Esophagus muscularis mucosa (tissue), 4 donors: ENCODE data around the gene SWT1. TPM values are rescaled to one million over a fixed set of nuclear protein-coding genes. Genes with fewer than 3 reads are reported as not detected.
"Not testable (repeated sequence)": the region's sequence is repeated elsewhere in the genome, so short reads cannot be mapped to it uniquely, and the experiment has no call there.

Experiments
- DNase-seq: peaks from one replicate; pipeline ENCODE4 v3.0.0-alpha.2; 2017; ENCODE audit errors: extremely low spot score
- H3K27ac ChIP-seq, 4 donors: fragments of 200-600 bp; sonication (generic); replicated peaks in 1 of 4; 1 replicate in 3 of 4; 2 replicates in 1 of 4; pipeline ENCODE4 v1.5.1; 2016 to 2019; ENCODE audit warnings: mild to moderate bottlenecking in 1 of 4
- H3K27me3 ChIP-seq, 4 donors: fragments of 200-600 bp; sonication (generic); one replicate each; pipeline versions ENCODE4 v1.5.1 to v1.6.0; 2016 to 2019
- H3K36me3 ChIP-seq, 4 donors: fragments of 200-600 bp; sonication (generic); one replicate each; pipeline ENCODE4 v1.5.1; 2016 to 2019
- H3K4me1 ChIP-seq, 4 donors: fragments of 200-600 bp; sonication (generic); one replicate each; pipeline ENCODE4 v1.5.1; 2016 to 2019
- H3K4me3 ChIP-seq, 4 donors: fragments of 200-600 bp; sonication (generic); 1 replicate in 2 of 4; 2 replicates in 2 of 4; pipeline ENCODE4 v1.5.1; 2016 to 2019; ENCODE audit warnings: mild to moderate bottlenecking in 4 of 4, moderate library complexity in 1 of 4
- H3K9me3 ChIP-seq, 4 donors: fragments of 200-600 bp; sonication (generic); 1 replicate in 3 of 4; 2 replicates in 1 of 4; pipeline ENCODE4 v1.5.1; 2016 to 2019
- EP300 ChIP-seq: sonication (generic); formaldehyde crosslinking; IDR thresholded peaks from one replicate; pipeline ENCODE4 v1.6.1; 2017; ENCODE audit warnings: antibody characterized with exemption
- POLR2A ChIP-seq: fragments of 450-650 bp; IDR thresholded peaks from one replicate; pipeline ENCODE4 v1.6.1; 2017; ENCODE audit warnings: antibody characterized with exemption, moderate library complexity, mild to moderate bottlenecking, low read depth
- POLR2AphosphoS5 ChIP-seq, 2 donors: sonication (generic); formaldehyde crosslinking; IDR thresholded peaks; one replicate each; pipeline ENCODE4 v1.6.1; 2017; ENCODE audit warnings: antibody characterized with exemption in 2 of 2
- WGBS: methylation state at CpG from one replicate; pipeline ENCODE4 v1.1.5; 2018; 5-methylcytosine and 5-hydroxymethylcytosine counted together
- intact Hi-C: fragments of 100-400 bp; cut with DNase I; formaldehyde crosslinking; loops from one replicate; pipeline ENCODE4 v1.15.1; 2023
- total RNA-seq, 4 donors: library from RNA; depleted of rRNA; stranded (reverse); fragments of >200 nt; gene quantifications; one replicate each; pipeline versions ENCODE4 v1.1.0 to v1.2.1, GENCODE V29; 2016
- TF ChIP-seq, protein P1 (sequence below), 3 experiments: fragments of 200-600 bp in 2 of 3; fragments of 450-650 bp in 1 of 3; sonication (generic) in 2 of 3; IDR thresholded peaks; one replicate each; pipeline ENCODE4 v1.5.1; 2017 to 2019; ENCODE audit warnings: antibody characterized with exemption in 3 of 3, mild to moderate bottlenecking in 2 of 3, moderate library complexity in 1 of 3

Gene SWT1
- total RNA-seq, 4 donors from 2014 or later, result 5.8 to 9.6 (median 6.3) TPM

- Histone ChIP-seq H3K4me3 (no peak overlapping the region), H3K9me3 (no peaks in the 10 kb centered on the region), H3K36me3 (no peaks in the 10 kb centered on the region), H3K27ac (no peak overlapping the region), H3K27me3 (no peaks in the 10 kb centered on the region), H3K4me1 (peaks cover 13 to 27% (median 22%) of the 10 kb centered on the region in 4 donors)
- no peak for TF ChIP-seq EP300
- TF ChIP-seq, protein P1, sequence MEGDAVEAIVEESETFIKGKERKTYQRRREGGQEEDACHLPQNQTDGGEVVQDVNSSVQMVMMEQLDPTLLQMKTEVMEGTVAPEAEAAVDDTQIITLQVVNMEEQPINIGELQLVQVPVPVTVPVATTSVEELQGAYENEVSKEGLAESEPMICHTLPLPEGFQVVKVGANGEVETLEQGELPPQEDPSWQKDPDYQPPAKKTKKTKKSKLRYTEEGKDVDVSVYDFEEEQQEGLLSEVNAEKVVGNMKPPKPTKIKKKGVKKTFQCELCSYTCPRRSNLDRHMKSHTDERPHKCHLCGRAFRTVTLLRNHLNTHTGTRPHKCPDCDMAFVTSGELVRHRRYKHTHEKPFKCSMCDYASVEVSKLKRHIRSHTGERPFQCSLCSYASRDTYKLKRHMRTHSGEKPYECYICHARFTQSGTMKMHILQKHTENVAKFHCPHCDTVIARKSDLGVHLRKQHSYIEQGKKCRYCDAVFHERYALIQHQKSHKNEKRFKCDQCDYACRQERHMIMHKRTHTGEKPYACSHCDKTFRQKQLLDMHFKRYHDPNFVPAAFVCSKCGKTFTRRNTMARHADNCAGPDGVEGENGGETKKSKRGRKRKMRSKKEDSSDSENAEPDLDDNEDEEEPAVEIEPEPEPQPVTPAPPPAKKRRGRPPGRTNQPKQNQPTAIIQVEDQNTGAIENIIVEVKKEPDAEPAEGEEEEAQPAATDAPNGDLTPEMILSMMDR (IDR thresholded peaks at IDR 0.05), result no peak
- TF ChIP-seq POLR2A, result no peak
- no peak for TF ChIP-seq POLR2AphosphoS5 (IDR thresholded peaks at IDR 0.05)
- intact Hi-C loops, result loop anchor here (10.0 kb wide), 2 partner anchors 164 to 356 kb away; partner anchors contain the start of genes SWT1 and TRMT1L
- 74% methylated on average over 1 of the region's 1 CpG for WGBS
- DNase-seq, result no peak
These were observed 162.1 kb downstream of the SWT1 start for GRCh38 chr1:185319139-185319475.

DNA sequence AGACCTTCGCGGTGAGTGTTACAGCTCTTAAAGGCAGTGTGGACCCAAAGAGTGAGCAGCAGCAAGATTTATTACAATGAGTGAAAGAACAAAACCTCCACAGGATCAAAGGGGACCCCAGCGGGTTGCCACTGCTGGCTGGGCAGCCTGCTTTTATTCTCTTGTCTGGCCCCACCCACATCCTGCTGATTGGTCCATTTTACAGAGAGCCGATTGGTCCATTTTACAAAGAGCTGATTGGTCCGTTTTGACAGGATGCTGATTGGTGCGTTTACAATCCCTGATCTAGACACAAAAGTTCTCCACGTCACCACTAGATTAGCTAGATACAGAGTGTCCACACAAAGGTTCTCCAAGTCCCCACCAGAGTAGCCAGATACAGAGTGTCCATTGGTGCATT is 164.1 kb downstream of the SWT1 start:
- H3K36me3 ChIP-seq, H3K9me3 ChIP-seq, H3K27me3 ChIP-seq, H3K27ac ChIP-seq, H3K4me3 ChIP-seq, intact Hi-C loops, DNase-seq: not testable (repeated sequence)
- WGBS, result 94% methylated on average over 7 of the region's 7 CpGs
- H3K4me1 ChIP-seq, result peaks cover 0 to 10% (median 8%) of the 10 kb centered on the region in 4 donors

- DNase-seq, H3K27ac ChIP-seq, intact Hi-C loops, H3K27me3 ChIP-seq, H3K9me3 ChIP-seq, H3K36me3 ChIP-seq, H3K4me3 ChIP-seq: not testable (repeated sequence)
- H3K4me1 ChIP-seq, result peaks cover 0 to 10% (median 8%) of the 10 kb centered on the region in 4 donors
- WGBS, result 97% methylated on average over 31 of the region's 36 CpGs
These were observed 164.8 kb downstream of the SWT1 start for GRCh38 chr1:185321653-185322221.

- Histone ChIP-seq H3K4me3 (no peak overlapping the region), H3K36me3 (no peaks in the 10 kb centered on the region), H3K4me1 (peaks cover 0 to 9% (median 6%) of the 10 kb centered on the region in 4 donors), H3K27me3 (no peaks in the 10 kb centered on the region), H3K27ac (no peak overlapping the region), H3K9me3 (no peaks in the 10 kb centered on the region)
- TF ChIP-seq POLR2AphosphoS5 (IDR thresholded peaks at IDR 0.05) (no peak), POLR2A (no peak), EP300 (no peak)
- TF ChIP-seq, protein P1 (IDR thresholded peaks at IDR 0.05), result no peak
- intact Hi-C loops, result no loop called here
- 79% methylated on average over 2 of the region's 2 CpGs for WGBS
- DNase-seq, result no peak
These were observed 165.7 kb downstream of the SWT1 start for GRCh38 chr1:185322636-185323035.

GRCh38 chr1:185324118-185324517 is 167.2 kb downstream of the SWT1 start:
- Histone ChIP-seq H3K9me3 (no peaks in the 10 kb centered on the region), H3K36me3 (no peaks in the 10 kb centered on the region), H3K27ac (no peak overlapping the region), H3K4me1 (no peaks in the 10 kb centered on the region), H3K27me3 (no peaks in the 10 kb centered on the region), H3K4me3 (no peak overlapping the region)
- no peak for DNase-seq
- TF ChIP-seq, protein P1 (IDR thresholded peaks at IDR 0.05), result no peak
- TF ChIP-seq EP300, result no peak
- no peak for TF ChIP-seq POLR2A
- TF ChIP-seq POLR2AphosphoS5 (IDR thresholded peaks at IDR 0.05), result no peak
- intact Hi-C loops, result no loop called here
- WGBS, result 92% methylated on average over 3 of the region's 3 CpGs

- 51% methylated on average over 4 of the region's 4 CpGs for WGBS
- H3K36me3 ChIP-seq, result no peaks in the 10 kb centered on the region
- H3K9me3 ChIP-seq, result no peaks in the 10 kb centered on the region
- intact Hi-C loops, result no loop called here
- TF ChIP-seq, protein P1 (IDR thresholded peaks at IDR 0.05), result no peak
- TF ChIP-seq POLR2AphosphoS5 (IDR thresholded peaks at IDR 0.05) (no peak), POLR2A (no peak), EP300 (no peak)
- H3K27ac ChIP-seq, result no peak overlapping the region
- DNase-seq, result no peak
- H3K4me1 ChIP-seq, result no peaks in the 10 kb centered on the region
- no peak overlapping the region for H3K4me3 ChIP-seq
- H3K27me3 ChIP-seq, result no peaks in the 10 kb centered on the region
These were observed 168.4 kb downstream of the SWT1 start for GRCh38 chr1:185325413-185325812.
